A673 (cell line): ENCODE results near the gene ENTPD2. TPM values are rescaled to one million over a fixed set of nuclear protein-coding genes. Genes with fewer than 3 reads are reported as not detected.

Experiments
- BruUV-seq: library from RNA; stranded (reverse); fragments of 400-500 nt; replicated peaks from 2 replicates; lab custom pipeline; 2021; lab: Mats Ljungman, UMichigan
- CTCF ChIA-PET: fragments of 300-600 bp; sonication (Branson Sonifier 250); formaldehyde crosslinking; loops from one replicate; lab custom pipeline; 2022; ENCODE audit warnings: antibody characterized with exemption; lab: Charles Lee
- POLR2A ChIA-PET: fragments of 300-600 bp; sonication (Branson Sonifier 250); formaldehyde crosslinking; loops from one replicate; lab custom pipeline; 2022; ENCODE audit warnings: antibody characterized with exemption; ENCODE audit not compliant: low non-redundant PET; lab: Charles Lee
- DNase-seq: peaks from one replicate; pipeline ENCODE4 v3.0.0-alpha.2; 2015; ENCODE audit warnings: low spot score
- H3K27ac ChIP-seq: fragments of 200-600 bp; sonication (generic); 2 replicates; pipeline ENCODE4 v1.5.1; 2016; ENCODE audit warnings: mixed run types, low read depth, mild to moderate bottlenecking, mixed read lengths, antibody characterized with exemption, low read length; ENCODE audit not compliant: poor library complexity, severe bottlenecking
- H3K27me3 ChIP-seq: fragments of 200-600 bp; sonication (generic); replicated peaks from 2 replicates; pipeline ENCODE4 v1.6.1; 2017; ENCODE audit warnings: mixed run types, low read depth, mild to moderate bottlenecking, mixed read lengths, antibody characterized with exemption, low read length; ENCODE audit not compliant: insufficient read depth, poor library complexity
- H3K36me3 ChIP-seq: fragments of 200-600 bp; sonication (generic); 2 replicates; pipeline ENCODE4 v1.6.1; 2016; ENCODE audit warnings: mixed run types, mild to moderate bottlenecking, mixed read lengths, antibody characterized with exemption, low read length; ENCODE audit not compliant: insufficient read depth, poor library complexity, severe bottlenecking
- H3K4me1 ChIP-seq: fragments of 200-600 bp; sonication (generic); 2 replicates; pipeline ENCODE4 v1.6.1; 2017; ENCODE audit warnings: mixed run types, mild to moderate bottlenecking, mixed read lengths, antibody characterized with exemption, low read length; ENCODE audit not compliant: insufficient read depth, poor library complexity, severe bottlenecking
- H3K4me3 ChIP-seq: fragments of 200-600 bp; sonication (generic); 2 replicates; pipeline ENCODE4 v1.5.1; 2016; ENCODE audit warnings: low read depth, mixed run types, mild to moderate bottlenecking, mixed read lengths, low read length; ENCODE audit not compliant: poor library complexity, severe bottlenecking
- H3K9me3 ChIP-seq: fragments of 200-600 bp; sonication (generic); 2 replicates; pipeline ENCODE4 v1.6.1; 2016; ENCODE audit warnings: mixed run types, low read depth, mild to moderate bottlenecking, mixed read lengths, antibody characterized with exemption, low read length; ENCODE audit not compliant: poor library complexity, severe bottlenecking
- CTCF ChIP-seq: fragments of 300-800, 200-600 bp; sonication (generic); conservative IDR thresholded peaks from 2 replicates; pipeline ENCODE4 v1.5.1; 2017; ENCODE audit warnings: low read depth, mild to moderate bottlenecking, antibody characterized with exemption, low read length, moderate library complexity, mixed read lengths
- EZH2 ChIP-seq: fragments of 200-600 bp; sonication (generic); IDR thresholded peaks from 2 replicates; pipeline ENCODE4 v1.6.1; 2017; ENCODE audit warnings: borderline replicate concordance, low read depth, mild to moderate bottlenecking, mixed read lengths, antibody characterized with exemption, low read length; ENCODE audit not compliant: poor library complexity, severe bottlenecking
- intact Hi-C: fragments of 100-400 bp; cut with micrococcal nuclease; formaldehyde crosslinking; loops from one replicate; pipeline ENCODE4 v1.10.0; 2022; ENCODE audit not compliant: unreplicated experiment
- total RNA-seq: library from RNA; stranded (reverse); gene quantifications from 2 replicates; pipeline ENCODE4 v1.2.3, GENCODE V29; 2021

Gene ENTPD2
- total RNA-seq, 1 experiment from 2014 or later = not detected

DNA sequence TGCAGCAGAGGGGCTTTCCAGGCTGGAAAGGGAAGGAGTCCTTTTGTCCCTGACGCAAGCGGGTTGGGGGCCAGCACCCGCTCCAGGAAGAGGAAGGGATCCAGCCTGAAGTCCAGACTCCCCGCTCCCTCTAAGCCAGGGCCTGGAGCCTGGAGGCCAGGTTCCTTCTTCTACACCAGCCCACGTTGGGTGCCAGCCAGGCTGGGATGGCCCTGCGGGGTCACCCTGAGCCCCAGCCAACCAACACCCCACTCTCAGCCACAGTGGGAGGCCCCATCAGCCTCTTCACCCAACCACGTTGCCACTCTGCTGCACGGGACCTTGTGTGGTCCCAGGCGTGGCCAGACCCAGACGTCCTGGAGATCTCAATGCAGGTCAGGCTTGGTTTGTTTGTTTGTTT is 21.0 kb downstream of the ENTPD2 start:
- CTCF ChIA-PET = no interaction called here
- Histone ChIP-seq H3K27me3 (no peaks in the 10 kb centered on the region), H3K9me3 (no peaks in the 10 kb centered on the region), H3K4me3 (no peak overlapping the region), H3K4me1 (peaks cover 19% of the 10 kb centered on the region), H3K36me3 (no peaks in the 10 kb centered on the region), H3K27ac (no peak overlapping the region)
- TF ChIP-seq EZH2 (no peak), CTCF (no peak)
- DNase-seq = no peak
- intact Hi-C loops = no loop called here
- POLR2A ChIA-PET = no interaction called here
- no TSS peak for BruUV-seq

DNA sequence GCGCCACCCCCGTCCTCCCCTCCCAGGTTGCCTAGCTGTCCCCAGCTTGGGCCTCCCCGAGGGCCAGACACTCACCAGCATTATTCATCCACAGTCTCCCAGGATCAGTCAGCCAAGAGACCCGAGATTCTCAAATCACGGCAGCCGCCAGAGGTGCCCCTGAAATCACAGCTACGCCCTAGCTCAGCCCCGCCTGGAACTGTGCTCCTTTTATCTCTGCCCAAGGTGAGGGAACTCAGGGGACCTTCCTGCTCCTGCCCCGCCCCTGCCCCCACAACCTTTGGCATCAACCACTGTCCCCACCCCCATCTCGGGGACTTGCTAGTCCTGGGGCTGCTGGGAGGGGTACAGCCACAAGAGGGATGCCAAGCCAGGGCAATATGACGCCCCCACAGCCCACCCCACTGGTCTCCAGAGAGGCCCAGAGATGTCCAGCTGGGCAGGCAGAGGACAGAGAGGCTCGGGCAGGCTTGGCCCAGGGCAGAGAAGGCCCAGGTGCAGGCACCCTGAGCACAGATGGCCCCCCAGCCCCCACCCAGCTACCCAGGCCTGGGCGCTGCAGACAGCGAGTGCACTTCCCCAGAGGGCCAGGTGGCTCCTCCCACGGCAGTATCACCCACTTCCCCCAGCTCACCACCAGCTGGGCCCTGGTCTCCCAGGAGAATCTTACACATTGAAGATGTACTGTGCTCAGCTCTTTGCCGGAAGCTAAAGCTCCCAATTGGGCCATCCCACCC is 21.8 kb downstream of the ENTPD2 start, which contains the start of gene FUT7:
FUT7 (minus strand) TSS at position 185 of the 737 bp plus-strand sequence; CDS start at position 88, 97 bp downstream.
- POLR2A ChIA-PET = no interaction called here
- intact Hi-C loops = no loop called here
- CTCF ChIA-PET = interaction anchor here (0.6 to 0.8 kb wide), 2 partner anchors 33 to 35 kb away, joined by 3 to 4 read pairs; no protein-coding TSS in a partner anchor

More for the DNA sequence above, 21.8 kb downstream of the ENTPD2 start, which contains the start of gene FUT7:
- BruUV-seq = no TSS peak
- peaks cover 19% of the 10 kb centered on the region for H3K4me1 ChIP-seq
- TF ChIP-seq CTCF (no peak), EZH2 (no peak)
- DNase-seq = no peak
- H3K9me3 ChIP-seq = no peaks in the 10 kb centered on the region
- H3K4me3 ChIP-seq = no peak within 1 kb of the TSS
- H3K27ac ChIP-seq = no peak within 1 kb of the TSS
- H3K36me3 ChIP-seq = no peaks in the 10 kb centered on the region
- H3K27me3 ChIP-seq = no peaks in the 10 kb centered on the region
